Measurements from ENCODE around the gene CCDC187. TPM values are rescaled to one million over a fixed set of nuclear protein-coding genes. Genes with fewer than 3 reads are reported as not detected.
"Not testable (repeated sequence)": the region's sequence is repeated elsewhere in the genome, so short reads cannot be mapped to it uniquely, and the experiment has no call there.

The CCDC187 gene
- total RNA-seq, 2 donors from 2014 or later = 1.3 to 2.3 TPM

DNA sequence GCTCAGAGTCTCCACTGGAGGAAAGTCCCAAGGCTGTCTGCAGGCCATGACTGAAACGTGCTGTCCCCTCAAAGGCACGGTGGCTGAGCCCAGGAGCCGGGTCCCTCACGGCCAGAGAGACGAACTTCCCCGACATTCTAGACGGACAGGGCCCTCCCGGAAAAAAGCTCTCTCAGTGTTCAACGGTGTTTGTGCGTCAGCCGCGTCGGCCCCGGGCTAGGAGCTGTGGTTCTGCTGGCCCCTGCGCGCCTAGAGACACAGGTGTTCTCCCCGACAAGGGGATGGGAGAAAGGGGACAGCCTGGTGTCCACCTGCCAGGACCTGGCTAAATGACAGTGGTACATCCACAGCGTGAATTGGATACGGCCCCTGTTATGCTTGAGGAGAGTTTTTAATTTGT is 17.7 kb upstream of the CCDC187 start:
- DNase-seq = no peak
- no peak overlapping the region for H3K4me3 ChIP-seq
- 82 to 83% methylated on average over 15 to 19 of the region's 19 CpGs for WGBS, 2 donors
- no peaks in the 10 kb centered on the region for H3K4me1 ChIP-seq
- ATAC-seq = no peak
- no peaks in the 10 kb centered on the region for H3K36me3 ChIP-seq (replicated peaks in 1 of 2; ENCODE audit: insufficient read depth in 1 of 2, low read depth in 2 of 2)
- no peaks in the 10 kb centered on the region for H3K27me3 ChIP-seq
- no peaks in the 10 kb centered on the region for H3K9me3 ChIP-seq
- TF ChIP-seq POLR2A (IDR thresholded peaks at IDR 0.05) = no peak
- TF ChIP-seq, protein P1, sequence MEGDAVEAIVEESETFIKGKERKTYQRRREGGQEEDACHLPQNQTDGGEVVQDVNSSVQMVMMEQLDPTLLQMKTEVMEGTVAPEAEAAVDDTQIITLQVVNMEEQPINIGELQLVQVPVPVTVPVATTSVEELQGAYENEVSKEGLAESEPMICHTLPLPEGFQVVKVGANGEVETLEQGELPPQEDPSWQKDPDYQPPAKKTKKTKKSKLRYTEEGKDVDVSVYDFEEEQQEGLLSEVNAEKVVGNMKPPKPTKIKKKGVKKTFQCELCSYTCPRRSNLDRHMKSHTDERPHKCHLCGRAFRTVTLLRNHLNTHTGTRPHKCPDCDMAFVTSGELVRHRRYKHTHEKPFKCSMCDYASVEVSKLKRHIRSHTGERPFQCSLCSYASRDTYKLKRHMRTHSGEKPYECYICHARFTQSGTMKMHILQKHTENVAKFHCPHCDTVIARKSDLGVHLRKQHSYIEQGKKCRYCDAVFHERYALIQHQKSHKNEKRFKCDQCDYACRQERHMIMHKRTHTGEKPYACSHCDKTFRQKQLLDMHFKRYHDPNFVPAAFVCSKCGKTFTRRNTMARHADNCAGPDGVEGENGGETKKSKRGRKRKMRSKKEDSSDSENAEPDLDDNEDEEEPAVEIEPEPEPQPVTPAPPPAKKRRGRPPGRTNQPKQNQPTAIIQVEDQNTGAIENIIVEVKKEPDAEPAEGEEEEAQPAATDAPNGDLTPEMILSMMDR (IDR thresholded peaks at IDR 0.05) = no peak
- intact Hi-C loops (cut with DNase I) = no loop called here
- H3K27ac ChIP-seq = no peak overlapping the region

GRCh38 chr9:136320972-136321371 is 17.1 kb upstream of the CCDC187 start:
- H3K9me3 ChIP-seq; ATAC-seq; DNase-seq; intact Hi-C loops (cut with DNase I); H3K4me3 ChIP-seq; H3K4me1 ChIP-seq; H3K27ac ChIP-seq; H3K27me3 ChIP-seq; H3K36me3 ChIP-seq (replicated peaks in 1 of 2; ENCODE audit: insufficient read depth in 1 of 2, low read depth in 2 of 2): not testable (repeated sequence)

GRCh38 chr9:136319955-136320354 is 16.1 kb upstream of the CCDC187 start:
- not testable (repeated sequence) for H3K27ac ChIP-seq; DNase-seq; H3K9me3 ChIP-seq; H3K36me3 ChIP-seq (replicated peaks in 1 of 2; ENCODE audit: insufficient read depth in 1 of 2, low read depth in 2 of 2); H3K4me3 ChIP-seq; H3K27me3 ChIP-seq; ATAC-seq; H3K4me1 ChIP-seq
- WGBS, 2 donors = 86 to 92% methylated on average over 3 of the region's 3 CpGs
- intact Hi-C loops (cut with DNase I) = loop anchor here (5.0 kb wide), 1 partner anchor 82 kb away; the partner anchor contains the start of gene SNAPC4

- not testable (repeated sequence) for H3K4me3 ChIP-seq; H3K9me3 ChIP-seq; H3K27ac ChIP-seq; H3K4me1 ChIP-seq; H3K27me3 ChIP-seq; ATAC-seq; DNase-seq; H3K36me3 ChIP-seq (replicated peaks in 1 of 2; ENCODE audit: insufficient read depth in 1 of 2, low read depth in 2 of 2)
- intact Hi-C loops (cut with DNase I) = loop anchor here (5.0 kb wide), 1 partner anchor 83 kb away; the partner anchor contains the start of gene SNAPC4
- WGBS, 2 donors = 94 to 96% methylated on average over 14 of the region's 14 CpGs
These were observed 15.3 kb upstream of the CCDC187 start for GRCh38 chr9:136319244-136319643.

GRCh38 chr9:136318776-136319241 is 14.9 kb upstream of the CCDC187 start:
- intact Hi-C loops (cut with DNase I) = loop anchor here (5.0 kb wide), 1 partner anchor 83 kb away; the partner anchor contains the start of gene SNAPC4
- TF ChIP-seq, protein P1 (IDR thresholded peaks at IDR 0.05) = no peak
- TF ChIP-seq POLR2A (IDR thresholded peaks at IDR 0.05) = no peak
- no peak for ATAC-seq
- Histone ChIP-seq H3K4me3 (no peak overlapping the region), H3K27me3 (no peaks in the 10 kb centered on the region), H3K36me3 (replicated peaks in 1 of 2; ENCODE audit: insufficient read depth in 1 of 2, low read depth in 2 of 2) (no peaks in the 10 kb centered on the region), H3K9me3 (no peaks in the 10 kb centered on the region), H3K27ac (no peak overlapping the region), H3K4me1 (no peaks in the 10 kb centered on the region)
- 80 to 86% methylated on average over 4 to 16 of the region's 16 CpGs for WGBS, 2 donors
- no peak for DNase-seq

- Histone ChIP-seq H3K4me3 (no peak overlapping the region), H3K36me3 (replicated peaks in 1 of 2; ENCODE audit: insufficient read depth in 1 of 2, low read depth in 2 of 2) (no peaks in the 10 kb centered on the region), H3K27me3 (no peaks in the 10 kb centered on the region), H3K27ac (no peak overlapping the region), H3K4me1 (no peaks in the 10 kb centered on the region), H3K9me3 (no peaks in the 10 kb centered on the region)
- TF ChIP-seq, protein P1 (IDR thresholded peaks at IDR 0.05) = no peak
- TF ChIP-seq POLR2A (IDR thresholded peaks at IDR 0.05) = no peak
- WGBS, 2 donors = 62 to 73% methylated on average over 6 to 20 of the region's 21 CpGs
- intact Hi-C loops (cut with DNase I) = loop anchor here (5.0 kb wide), 1 partner anchor 84 kb away; the partner anchor contains the start of gene SNAPC4
- no peak for ATAC-seq
- DNase-seq = no peak
These were observed 14.3 kb upstream of the CCDC187 start for GRCh38 chr9:136318111-136318775.

Data from body of pancreas (tissue), 4 donors.